ENCODE data around the gene C6orf89.

C6orf89 gene

DNA sequence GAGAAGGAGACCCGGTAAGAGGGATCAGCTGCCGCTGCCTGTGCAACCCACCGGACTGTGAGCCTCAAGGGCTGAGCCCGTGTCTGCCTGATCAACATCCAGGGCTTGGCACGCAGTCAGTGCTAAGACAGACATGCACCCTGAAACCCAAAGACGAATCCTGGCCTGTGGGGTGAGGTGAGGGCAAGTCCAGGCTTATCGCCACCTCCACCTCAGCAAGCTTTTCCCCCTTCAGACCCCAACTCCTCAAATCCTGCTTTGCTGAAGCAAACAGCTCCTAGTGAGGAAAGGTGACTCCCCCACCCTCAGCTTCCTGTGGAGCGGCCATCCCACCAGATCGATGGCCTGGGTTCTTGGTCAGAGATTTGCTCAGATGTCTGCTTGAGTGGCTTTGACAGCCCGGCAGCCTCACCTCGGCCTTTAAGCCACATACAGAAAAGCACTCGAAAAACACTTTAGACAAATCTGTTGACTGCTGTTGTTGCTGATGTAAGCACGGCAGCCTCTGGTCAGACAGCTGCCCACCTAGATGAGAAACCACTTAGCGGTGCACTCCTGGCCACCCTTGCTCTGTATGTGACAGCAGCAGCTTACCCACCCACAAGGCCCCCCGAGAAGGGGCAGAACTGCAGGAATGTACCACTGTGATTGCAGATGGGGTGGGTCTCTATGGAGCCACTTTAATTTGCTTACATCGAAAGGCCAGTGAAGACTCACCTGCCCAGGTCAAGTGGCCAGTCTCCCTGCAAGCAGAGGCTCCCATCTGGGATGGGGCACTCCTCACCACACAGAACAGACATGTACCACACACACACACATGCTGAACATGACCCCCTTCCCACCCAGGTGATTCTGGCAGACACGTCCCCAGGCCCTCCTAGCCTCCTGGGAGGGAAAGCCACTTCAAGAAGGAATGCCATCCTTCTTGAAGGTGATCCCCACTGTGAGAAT is 85.4 kb downstream of the C6orf89 start:
- DNase-seq, result no peak

DNA sequence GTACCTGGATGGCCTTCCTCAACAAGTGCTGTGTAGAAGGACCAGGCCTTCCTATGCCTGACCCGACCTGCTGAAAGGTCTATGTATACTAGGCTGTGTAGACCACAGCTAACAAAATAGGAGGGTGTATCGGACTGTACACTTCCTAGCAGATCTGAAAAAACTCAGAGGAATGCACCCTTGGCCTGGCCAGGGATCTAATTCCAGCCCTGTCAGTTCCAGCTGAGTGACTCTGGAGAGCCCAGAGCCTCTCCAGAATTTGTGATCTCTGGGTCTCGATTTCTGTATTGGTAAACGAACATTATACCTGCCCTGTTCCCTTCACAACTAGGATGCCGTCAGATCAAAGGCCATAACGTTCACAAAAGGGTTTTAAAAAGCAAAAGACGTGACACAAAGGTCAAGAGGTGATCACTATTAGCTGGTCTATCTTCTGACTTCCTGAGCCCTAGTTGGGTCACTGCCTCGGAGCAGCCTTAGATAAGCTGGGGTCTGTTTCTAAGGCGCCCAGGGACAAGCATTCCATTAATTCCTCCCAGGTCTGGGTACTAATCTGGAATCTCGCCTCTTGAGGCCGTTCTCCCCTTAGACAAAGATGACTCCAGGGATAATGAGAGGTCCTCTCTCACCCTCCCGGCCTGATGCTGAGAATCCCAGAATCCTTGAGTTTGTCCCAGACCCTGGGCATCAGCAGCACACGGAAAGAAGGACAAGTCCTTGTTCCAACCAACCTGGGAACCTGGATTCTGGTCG is 86.3 kb downstream of the C6orf89 start:
- DNase-seq, result no peak

DNA sequence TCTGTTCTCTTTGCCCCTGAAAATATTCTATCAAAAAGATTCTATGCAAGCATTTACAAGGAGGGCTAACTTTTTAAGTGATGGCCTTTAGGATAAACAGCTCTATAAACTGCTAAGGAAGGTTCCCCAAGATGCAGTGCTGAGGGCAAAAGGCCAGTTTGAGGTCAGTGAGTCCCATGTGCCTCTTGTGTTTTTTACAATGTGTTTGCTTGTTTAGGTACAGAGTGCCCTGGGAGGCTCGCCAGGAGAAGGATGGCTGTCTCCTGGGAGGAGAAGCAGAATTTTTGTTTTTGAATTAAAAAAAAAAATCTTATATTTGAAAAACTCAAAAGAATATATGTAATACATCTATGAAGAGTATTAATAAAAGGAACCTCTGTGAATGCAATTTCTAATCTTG is 87.4 kb downstream of the C6orf89 start:
- no peak for DNase-seq

DNA sequence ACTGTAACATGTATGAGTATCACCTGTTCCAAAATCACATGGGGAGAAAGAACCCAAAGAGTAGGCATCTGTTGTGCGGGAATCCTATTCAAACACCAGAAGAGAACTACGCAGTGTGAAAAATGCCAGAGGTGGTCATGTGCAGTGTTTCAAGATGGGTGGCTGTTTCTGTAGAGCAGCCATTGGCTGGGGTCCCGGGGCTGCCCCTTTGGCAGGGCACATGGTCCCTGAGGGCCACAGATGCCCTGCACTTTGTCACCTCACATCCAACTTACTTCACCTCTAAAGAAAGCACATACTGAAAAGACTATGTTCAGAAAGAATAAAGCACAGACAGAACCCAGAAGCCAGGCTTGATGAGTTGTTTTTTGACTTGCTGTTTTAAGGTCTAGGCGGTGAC is 87.9 kb downstream of the C6orf89 start:
- DNase-seq, result no peak

DNA sequence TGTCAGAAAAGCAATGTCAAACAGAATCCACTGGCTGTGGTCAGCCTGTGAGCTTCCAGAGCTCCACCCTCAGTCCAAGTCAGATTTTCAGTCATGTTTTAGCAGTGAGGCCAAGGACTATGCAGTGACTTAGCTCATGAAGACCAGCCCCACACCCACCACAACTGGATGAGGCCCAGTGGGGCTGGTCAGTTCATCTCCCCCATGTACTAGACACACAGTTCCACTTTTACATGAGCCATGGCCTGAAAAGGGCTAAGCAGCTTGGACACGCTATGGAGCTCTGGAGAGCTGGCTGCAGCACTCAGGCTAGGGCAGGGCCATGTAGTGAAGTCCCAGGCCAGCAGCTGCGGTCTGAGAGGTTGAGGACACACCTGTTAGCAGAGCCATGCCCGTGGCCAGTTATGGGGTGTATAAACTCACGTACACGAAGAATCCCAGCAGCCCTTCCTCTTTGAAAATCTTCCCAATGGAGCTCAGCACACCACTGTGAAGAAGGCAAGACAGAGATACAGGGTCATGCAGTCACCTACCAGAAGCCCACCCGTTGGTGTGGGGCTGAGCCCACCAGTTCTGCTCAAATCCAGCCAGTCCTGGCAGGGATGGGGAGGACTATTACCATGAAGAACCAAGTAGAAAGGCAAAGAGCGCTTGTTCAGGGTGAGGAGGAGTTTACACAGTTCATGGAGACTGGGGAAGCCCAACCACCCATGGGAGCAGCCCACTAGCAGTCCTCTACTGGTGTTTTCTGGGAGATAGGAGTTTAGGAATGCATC is 89.7 kb downstream of the C6orf89 start:
- no peak for DNase-seq

DNA sequence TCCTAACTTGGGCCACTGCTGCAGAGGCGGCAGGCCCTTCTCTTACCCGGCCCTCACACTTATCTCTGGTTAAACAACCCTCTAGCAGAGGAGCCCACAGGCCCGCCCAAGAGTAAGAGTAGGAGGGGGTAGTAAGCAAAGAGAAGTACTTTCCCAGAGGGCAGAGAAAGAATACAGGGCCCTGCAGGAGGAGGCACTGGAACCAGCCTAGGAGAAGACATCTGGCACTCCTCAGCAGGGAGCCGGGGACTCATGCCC is 90.2 kb downstream of the C6orf89 start:
- no peak for DNase-seq

DNA sequence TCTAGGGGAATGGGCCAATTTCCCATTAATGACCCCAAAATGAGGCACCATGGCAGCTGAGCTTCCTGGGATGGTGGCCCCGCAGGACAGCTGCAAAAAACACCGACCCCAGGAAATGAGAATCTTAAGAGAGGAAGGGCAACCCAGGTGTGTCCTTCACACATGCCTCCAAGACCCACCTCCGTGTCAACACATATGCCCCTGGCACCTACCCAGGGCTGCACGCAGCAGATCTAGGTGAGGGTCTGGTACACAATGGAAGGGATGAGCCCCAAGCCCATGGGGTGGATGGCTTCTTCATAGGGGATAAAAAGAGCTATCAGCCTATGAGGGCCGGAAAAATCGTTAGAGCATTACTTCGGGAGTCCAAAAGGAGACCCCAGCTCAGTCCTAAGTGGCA is 90.8 kb downstream of the C6orf89 start:
- DNase-seq, result no peak

DNA sequence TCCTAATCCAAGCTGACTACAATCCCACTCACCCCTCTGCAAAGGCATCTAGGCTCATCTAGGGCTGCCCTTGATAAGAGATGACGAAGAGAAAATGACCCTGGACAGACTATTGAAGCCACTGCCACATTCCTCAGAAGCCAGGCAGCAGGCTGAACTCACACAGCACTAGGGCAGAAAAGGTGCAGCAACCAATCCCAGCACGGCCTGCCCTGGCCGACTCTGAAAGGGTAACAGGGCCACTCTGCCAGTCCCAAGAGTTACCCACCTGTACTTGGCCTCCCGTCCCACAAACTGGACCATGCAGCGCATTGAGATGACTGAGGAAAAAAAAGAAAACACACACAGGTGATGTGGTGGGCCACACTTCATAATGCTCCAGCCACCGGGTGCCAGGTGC is 91.2 kb downstream of the C6orf89 start:
- DNase-seq, result no peak

DNA sequence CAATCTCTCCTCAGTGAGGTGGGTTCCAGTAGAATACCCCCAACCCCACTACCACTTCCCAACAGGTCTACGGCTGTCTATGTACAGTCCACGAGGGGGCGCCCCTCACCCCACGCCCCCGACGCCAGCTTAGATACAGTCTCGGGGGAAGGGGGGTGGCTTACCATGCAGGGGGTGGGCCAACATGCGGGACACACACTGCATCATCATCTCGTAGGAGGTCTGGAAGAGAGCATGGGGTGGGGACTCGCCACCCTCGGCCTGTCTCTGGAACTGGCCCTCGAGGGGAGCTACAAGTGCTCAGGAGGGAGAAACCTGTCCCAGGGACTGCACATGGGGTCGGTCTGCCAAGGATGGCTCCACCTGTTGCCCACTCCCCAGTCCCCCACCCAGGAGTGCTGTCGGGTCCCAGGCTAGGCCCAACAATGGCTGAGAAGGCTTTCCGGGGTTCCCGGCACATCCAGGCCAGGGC is 91.8 kb downstream of the C6orf89 start:
- DNase-seq, result no peak
